CD4-positive, alpha-beta T cell treated with Interleukin-17A for 1 hour (primary cell): ENCODE results near the gene COX17.
"Not testable (repeated sequence)": the region's sequence is repeated elsewhere in the genome, so short reads cannot be mapped to it uniquely, and the experiment has no call there.

Source experiments
- DNase-seq: peaks from one replicate; pipeline ENCODE4 v3.0.0-alpha.2; 2020

The COX17 gene

GRCh38 chr3:119676771-119677640 lies at the start of gene COX17:
Gene COX17, minus strand, starts transcription at chr3:119677406. Its CDS starts 96 bp downstream, at chr3:119677310.
- DNase-seq = peak; percentile 99

GRCh38 chr3:119726909-119727308 lies 49.7 kb upstream of the COX17 start:
- no peak for DNase-seq

- no peak for DNase-seq
Measured at GRCh38 chr3:119723022-119723421, 45.8 kb upstream of the COX17 start.

- DNase-seq = no peak
Measured at GRCh38 chr3:119717520-119717919, 40.3 kb upstream of the COX17 start.

GRCh38 chr3:119716998-119717397 lies 39.8 kb upstream of the COX17 start:
- no peak for DNase-seq

GRCh38 chr3:119715105-119715504 lies 37.9 kb upstream of the COX17 start:
- no peak for DNase-seq

GRCh38 chr3:119703820-119704531 lies 26.8 kb upstream of the COX17 start:
- DNase-seq = no peak

- DNase-seq = peak; percentile 92
Measured at GRCh38 chr3:119702530-119703527, 25.6 kb upstream of the COX17 start, which contains the start of gene CFAP91. Gene CFAP91, plus strand, starts transcription at chr3:119703022. Its CDS starts 77 bp downstream, at chr3:119703099.

- peak; percentile 16 for DNase-seq
Measured at GRCh38 chr3:119700920-119701734, 23.9 kb upstream of the COX17 start.

- DNase-seq = peak; percentile 74
Measured at GRCh38 chr3:119700269-119700919, 23.2 kb upstream of the COX17 start.

GRCh38 chr3:119697394-119697793 lies 20.2 kb upstream of the COX17 start:
- no peak for DNase-seq

- DNase-seq = no peak
Measured at GRCh38 chr3:119695480-119695879, 18.3 kb upstream of the COX17 start.

- DNase-seq = no peak
Measured at GRCh38 chr3:119690043-119690656, 12.9 kb upstream of the COX17 start.

GRCh38 chr3:119683421-119683820 lies 6.2 kb upstream of the COX17 start:
- DNase-seq = no peak

- peak; percentile 40 for DNase-seq
Measured at GRCh38 chr3:119681279-119681678, 4.1 kb upstream of the COX17 start.

- DNase-seq = no peak
Measured at GRCh38 chr3:119679874-119680273, 2.7 kb upstream of the COX17 start.

- not testable (repeated sequence) for DNase-seq
Measured at GRCh38 chr3:119678209-119678608, 1.0 kb upstream of the COX17 start.

- no peak for DNase-seq
Measured at GRCh38 chr3:119677641-119677934, 382 bp upstream of the COX17 start.

- DNase-seq = no peak
Measured at GRCh38 chr3:119676020-119676419, 1.2 kb downstream of the COX17 start.

GRCh38 chr3:119675188-119675874 lies 1.9 kb downstream of the COX17 start:
- DNase-seq = no peak
